H9 (cell line): ENCODE measurements around the gene URB1. TPM values are rescaled to one million over a fixed set of nuclear protein-coding genes. Genes with fewer than 3 reads are reported as not detected.

Source experiments
- DNase-seq: peaks from one replicate; pipeline ENCODE4 v3.0.0-alpha.2; 2017
- H2AFZ ChIP-seq: one replicate; pipeline ENCODE4 v1.6.1; 2013; ENCODE audit warnings: mild to moderate bottlenecking, low read length, control low read depth, moderate library complexity
- H2AK5ac ChIP-seq: 2 replicates; pipeline ENCODE4 v1.6.1; 2013; ENCODE audit warnings: low read length, control low read depth, mixed read lengths; ENCODE audit not compliant: insufficient read length
- H2BK120ac ChIP-seq: one replicate; pipeline ENCODE4 v1.6.1; 2013; ENCODE audit warnings: low read depth, mild to moderate bottlenecking, low read length, control low read depth, inconsistent platforms; ENCODE audit not compliant: poor library complexity, severe bottlenecking
- H2BK12ac ChIP-seq: 2 replicates; pipeline ENCODE4 v1.6.1; 2013; ENCODE audit warnings: low read length, control low read depth, mixed read lengths, low read depth; ENCODE audit not compliant: insufficient read length
- H2BK15ac ChIP-seq: 2 replicates; pipeline ENCODE4 v1.6.1; 2013; ENCODE audit warnings: low read depth, low read length, control low read depth
- H2BK20ac ChIP-seq: one replicate; pipeline ENCODE4 v1.6.1; 2013; ENCODE audit warnings: low read depth, mild to moderate bottlenecking, low read length, control low read depth, inconsistent platforms; ENCODE audit not compliant: poor library complexity, severe bottlenecking
- H2BK5ac ChIP-seq: 2 replicates; pipeline ENCODE4 v1.6.1; 2013; ENCODE audit warnings: low read length, control low read depth, mixed read lengths; ENCODE audit not compliant: insufficient read length
- H3K14ac ChIP-seq: 2 replicates; pipeline ENCODE4 v1.6.1; 2013; ENCODE audit warnings: low read length, control low read depth; ENCODE audit not compliant: insufficient read depth
- H3K18ac ChIP-seq: 2 replicates; pipeline ENCODE4 v1.6.1; 2013; ENCODE audit warnings: low read depth, mild to moderate bottlenecking, mixed read lengths, low read length, control low read depth; ENCODE audit not compliant: insufficient read length
- H3K23ac ChIP-seq: 2 replicates; pipeline ENCODE4 v1.6.1; 2013; ENCODE audit warnings: low read length, control low read depth, mixed read lengths, low read depth; ENCODE audit not compliant: insufficient read length
- H3K23me2 ChIP-seq: 2 replicates; pipeline ENCODE4 v1.6.1; 2013; ENCODE audit warnings: low read depth, mild to moderate bottlenecking, mixed read lengths, low read length, control low read depth; ENCODE audit not compliant: insufficient read length, poor library complexity, severe bottlenecking
- H3K27ac ChIP-seq: 2 replicates; pipeline ENCODE4 v1.5.1; 2013; ENCODE audit warnings: low read length, control low read depth, mixed read lengths, low read depth; ENCODE audit not compliant: insufficient read length
- H3K27me3 ChIP-seq: 2 replicates; pipeline ENCODE4 v1.6.1; 2013; ENCODE audit warnings: low read length, control low read depth, inconsistent platforms; ENCODE audit not compliant: insufficient read depth
- H3K4ac ChIP-seq: 2 replicates; pipeline ENCODE4 v1.6.1; 2013; ENCODE audit warnings: low read depth, mild to moderate bottlenecking, control low read depth, inconsistent platforms, low read length, moderate library complexity
- H3K4me1 ChIP-seq: 2 replicates; pipeline ENCODE4 v1.6.1; 2013; ENCODE audit warnings: low read length, control low read depth, inconsistent platforms; ENCODE audit not compliant: insufficient read depth
- H3K4me2 ChIP-seq: 2 replicates; pipeline ENCODE4 v1.6.1; 2013; ENCODE audit warnings: low read length, control low read depth, mixed read lengths; ENCODE audit not compliant: insufficient read length, insufficient read depth
- H3K56ac ChIP-seq: 2 replicates; pipeline ENCODE4 v1.6.1; 2013; ENCODE audit warnings: low read depth, mild to moderate bottlenecking, mixed read lengths, low read length, control low read depth; ENCODE audit not compliant: insufficient read length
- H3K79me1 ChIP-seq: 2 replicates; pipeline ENCODE4 v1.6.1; 2013; ENCODE audit warnings: low read depth, mild to moderate bottlenecking, moderate library complexity, low read length, control low read depth, inconsistent platforms; ENCODE audit not compliant: insufficient read depth, poor library complexity, severe bottlenecking
- H3K79me2 ChIP-seq: 2 replicates; pipeline ENCODE4 v1.6.1; 2013; ENCODE audit warnings: low read length, control low read depth, inconsistent platforms; ENCODE audit not compliant: insufficient read depth
- H3K9ac ChIP-seq: 2 replicates; pipeline ENCODE4 v1.6.1; 2013; ENCODE audit warnings: low read length, control low read depth, mixed read lengths; ENCODE audit not compliant: insufficient read length; ENCODE audit errors: extremely low read depth
- H3K9me3 ChIP-seq: one replicate; pipeline ENCODE4 v1.6.1; 2013; ENCODE audit warnings: low read depth, low read length, inconsistent platforms; ENCODE audit not compliant: control insufficient read depth
- H3T11ph ChIP-seq: one replicate; pipeline ENCODE4 v1.6.1; 2013; ENCODE audit warnings: mild to moderate bottlenecking, low read length, control low read depth, inconsistent platforms
- H4K20me1 ChIP-seq: one replicate; pipeline ENCODE4 v1.6.1; 2013; ENCODE audit not compliant: control insufficient read depth, insufficient read length, insufficient read depth
- H4K5ac ChIP-seq: 2 replicates; pipeline ENCODE4 v1.6.1; 2013; ENCODE audit warnings: low read depth, mild to moderate bottlenecking, mixed read lengths, low read length, control low read depth; ENCODE audit not compliant: insufficient read length
- H4K8ac ChIP-seq: replicated peaks from 2 replicates; pipeline ENCODE4 v1.6.1; 2013; ENCODE audit warnings: low read length, control low read depth, mixed read lengths, low read depth; ENCODE audit not compliant: insufficient read length
- H4K91ac ChIP-seq: 2 replicates; pipeline ENCODE4 v1.6.1; 2013; ENCODE audit warnings: low read depth, mild to moderate bottlenecking, moderate library complexity, mixed read lengths, low read length, control low read depth; ENCODE audit not compliant: insufficient read length
- H3K27ac Mint-ChIP-seq, 3 experiments: 2 replicates in 2 of 3; 3 replicates in 1 of 3; pipeline ENCODE4 v1.8.0; 2020 to 2021; ENCODE audit warnings: mixed read lengths in 3 of 3, mild to moderate bottlenecking in 1 of 3, moderate library complexity in 1 of 3
- H3K27me3 Mint-ChIP-seq: 2 replicates; pipeline ENCODE4 v1.8.0; 2021; ENCODE audit warnings: low read depth, mild to moderate bottlenecking, moderate library complexity, mixed read lengths
- H3K36me3 Mint-ChIP-seq, 3 experiments: 2 replicates in 2 of 3; 3 replicates in 1 of 3; pipeline ENCODE4 v1.8.0; 2020 to 2021; ENCODE audit warnings: low read depth in 3 of 3, mixed read lengths in 3 of 3; ENCODE audit not compliant: insufficient read depth in 1 of 3
- H3K4me1 Mint-ChIP-seq, 2 experiments: 2 replicates each; pipeline ENCODE4 v1.8.0; 2020; ENCODE audit warnings: mixed read lengths in 2 of 2
- H3K4me3 Mint-ChIP-seq, 2 experiments: 2 replicates in 1 of 2; 3 replicates in 1 of 2; pipeline ENCODE4 v1.8.0; 2020 to 2021; ENCODE audit warnings: mild to moderate bottlenecking in 2 of 2, mixed read lengths in 2 of 2, moderate library complexity in 1 of 2
- H3K9me3 Mint-ChIP-seq, 2 experiments: 2 replicates in 1 of 2; 3 replicates in 1 of 2; pipeline ENCODE4 v1.8.0; 2020; ENCODE audit warnings: mild to moderate bottlenecking in 2 of 2, mixed read lengths in 2 of 2, moderate library complexity in 1 of 2
- CTCF ChIP-seq: fragments of 200-600 bp; sonication (generic); conservative IDR thresholded peaks from 3 replicates; pipeline ENCODE4 v1.8.0; 2021; ENCODE audit warnings: antibody characterized with exemption, mild to moderate bottlenecking
- WGBS: extraction: QIAGEN DNeasy Blood & Tissue Kit; methylation state at CpG from one replicate; pipeline ENCODE4 v1.1.7; 2013; ENCODE audit warnings: missing lambda C conversion rate, low lambda C conversion rate, mixed read lengths; ENCODE audit not compliant: insufficient read length; ENCODE audit errors: extremely low coverage; 5-methylcytosine and 5-hydroxymethylcytosine counted together
- total RNA-seq: library from RNA; stranded (reverse); gene quantifications from 2 replicates; pipeline ENCODE4 v1.2.1, GENCODE V29; 2021

The URB1 gene
- total RNA-seq, 1 experiment from 2014 or later: 23.5 TPM

GRCh38 chr21:32309906-32310460, 82.8 kb downstream of the URB1 start:
- H4K8ac ChIP-seq: no peak overlapping the region
- no peak overlapping the region for H3K4ac ChIP-seq
- no peak overlapping the region for H2AK5ac ChIP-seq
- Mint-ChIP-seq H3K4me1 (peaks cover 11 to 14% of the 10 kb centered on the region in 2 experiments), H3K27ac (no peak overlapping the region; a peak in 1 of 7 replicates), H3K27me3 (no peaks in the 10 kb centered on the region), H3K4me3 (no peak overlapping the region), H3K9me3 (no peaks in the 10 kb centered on the region), H3K36me3 (peaks cover 6 to 46% (median 15%) of the 10 kb centered on the region in 3 experiments)
- no peak overlapping the region for H3T11ph ChIP-seq
- no peaks in the 10 kb centered on the region for H3K9me3 ChIP-seq
- no peak overlapping the region for H3K9ac ChIP-seq
- no peak overlapping the region for H3K18ac ChIP-seq
- no peaks in the 10 kb centered on the region for H4K20me1 ChIP-seq
- DNase-seq: no peak
- no peaks in the 10 kb centered on the region for H3K27me3 ChIP-seq
- no peaks in the 10 kb centered on the region for H3K23me2 ChIP-seq
- H2BK15ac ChIP-seq: no peak overlapping the region
- no peaks in the 10 kb centered on the region for H3K79me1 ChIP-seq
- H3K79me2 ChIP-seq: no peaks in the 10 kb centered on the region
- no peak overlapping the region for H2BK120ac ChIP-seq
- H2BK12ac ChIP-seq: no peak overlapping the region
- H3K4me2 ChIP-seq: no peak overlapping the region
- no peaks in the 10 kb centered on the region for H3K4me1 ChIP-seq
- H3K23ac ChIP-seq: no peak overlapping the region
- no peak overlapping the region for H2BK5ac ChIP-seq
- no peak overlapping the region for H3K27ac ChIP-seq
- no CpG with 5 or more reads among the region's 7 CpGs for WGBS
- H2AFZ ChIP-seq: no peak overlapping the region
- TF ChIP-seq CTCF: no peak
- H4K91ac ChIP-seq: no peak overlapping the region
- no peak overlapping the region for H3K56ac ChIP-seq
- no peak overlapping the region for H2BK20ac ChIP-seq
- H4K5ac ChIP-seq: no peak overlapping the region
- H3K14ac ChIP-seq: no peak overlapping the region
